Osteoblast (primary cell): ENCODE measurements around the gene HSF5. TPM values are rescaled to one million over a fixed set of nuclear protein-coding genes. Genes with fewer than 3 reads are reported as not detected.

ENCODE experiments used
- DNase-seq: peaks from one replicate; pipeline ENCODE4 v3.0.0; 2011; ENCODE audit warnings: low spot score, mixed read lengths; ENCODE audit not compliant: insufficient read length; ENCODE audit errors: missing footprints
- H2AFZ ChIP-seq: 2 replicates; pipeline ENCODE4 v1.6.0; 2011; ENCODE audit warnings: mild to moderate bottlenecking, low read length
- H3K27ac ChIP-seq: 2 replicates; pipeline ENCODE4 v1.5.1; 2011; ENCODE audit warnings: mild to moderate bottlenecking, low read depth, low read length, moderate library complexity
- H3K27me3 ChIP-seq: 2 replicates; pipeline ENCODE4 v1.6.0; 2012; ENCODE audit warnings: mild to moderate bottlenecking, control low read depth, inconsistent platforms, low read length, moderate library complexity; ENCODE audit not compliant: insufficient read depth
- H3K36me3 ChIP-seq: 2 replicates; pipeline ENCODE4 v1.5.1; 2011; ENCODE audit warnings: mild to moderate bottlenecking, low read length, control low read depth, moderate library complexity; ENCODE audit not compliant: insufficient read depth
- H3K4me1 ChIP-seq: 2 replicates; pipeline ENCODE4 v1.5.1; 2011; ENCODE audit warnings: mild to moderate bottlenecking, low read length, control low read depth, moderate library complexity; ENCODE audit not compliant: insufficient read depth
- H3K4me2 ChIP-seq: 2 replicates; pipeline ENCODE4 v1.6.0; 2011; ENCODE audit warnings: mild to moderate bottlenecking, low read length; ENCODE audit not compliant: insufficient read depth
- H3K4me3 ChIP-seq: fragments of 200-600 bp; sonication (generic); 3 replicates; pipeline ENCODE4 v1.5.1; 2012; ENCODE audit warnings: mild to moderate bottlenecking, low read length, inconsistent platforms; ENCODE audit not compliant: insufficient read depth
- H3K79me2 ChIP-seq: 2 replicates; pipeline ENCODE4 v1.6.0; 2012; ENCODE audit warnings: mild to moderate bottlenecking, low read length, control low read depth, inconsistent platforms; ENCODE audit not compliant: insufficient read depth
- H3K9me3 ChIP-seq: 2 replicates; pipeline ENCODE4 v1.5.1; 2011; ENCODE audit warnings: low read depth, low read length, control low read depth
- H4K20me1 ChIP-seq: 2 replicates; pipeline ENCODE4 v1.6.0; 2012; ENCODE audit warnings: mild to moderate bottlenecking, low read length, control low read depth; ENCODE audit not compliant: insufficient read depth
- total RNA-seq: library from RNA; depleted of rRNA; stranded (reverse); fragments of >200 nt; gene quantifications from 2 replicates; pipeline ENCODE4 v1.2.3, GENCODE V29; 2012
- TF ChIP-seq, protein P1 (sequence below): IDR thresholded peaks from 2 replicates; pipeline ENCODE4 v1.5.1; 2011; ENCODE audit warnings: mild to moderate bottlenecking, low read depth, low read length, moderate library complexity; ENCODE audit errors: extremely low read depth

Gene HSF5
- total RNA-seq, 1 donor: under 0.01 TPM

DNA sequence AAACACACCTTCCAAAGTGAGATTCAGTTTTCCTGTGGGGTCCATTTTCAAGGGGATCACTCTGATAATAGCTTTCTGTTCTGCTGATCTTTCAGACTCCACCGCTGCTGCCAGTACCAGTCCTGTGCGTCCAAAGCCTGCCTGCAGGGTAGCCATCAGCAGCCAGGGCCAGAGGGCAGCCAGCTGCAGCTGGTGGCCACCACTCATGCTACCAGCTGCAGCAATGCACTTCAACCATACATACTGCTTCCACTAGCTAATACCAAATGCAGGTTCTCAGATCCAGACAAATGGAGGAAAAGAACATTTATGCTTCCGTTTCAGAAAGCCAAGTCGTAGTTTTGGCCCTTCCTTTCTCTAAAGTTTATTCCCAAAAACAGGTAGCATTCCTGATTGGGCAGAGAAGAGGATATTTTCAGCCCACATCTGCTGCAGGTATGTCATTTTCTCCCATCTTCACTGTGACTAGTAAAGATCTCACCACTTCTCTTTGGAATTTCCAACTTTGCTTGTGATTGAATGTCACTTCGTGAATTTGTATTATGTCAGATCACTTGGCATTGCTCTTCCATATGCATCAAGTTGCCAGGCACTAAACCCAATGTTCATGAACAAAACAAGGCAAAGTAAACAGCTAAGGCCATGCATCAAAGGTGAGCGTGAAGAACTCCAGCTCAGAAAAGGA is 72.7 kb downstream of the HSF5 start:
- H3K4me1 ChIP-seq: peaks cover 3% of the 10 kb centered on the region
- no peak overlapping the region for H2AFZ ChIP-seq
- no peaks in the 10 kb centered on the region for H3K79me2 ChIP-seq
- H3K27ac ChIP-seq: no peak overlapping the region
- H4K20me1 ChIP-seq: no peaks in the 10 kb centered on the region
- H3K4me3 ChIP-seq: no peak overlapping the region
- TF ChIP-seq, protein P1, sequence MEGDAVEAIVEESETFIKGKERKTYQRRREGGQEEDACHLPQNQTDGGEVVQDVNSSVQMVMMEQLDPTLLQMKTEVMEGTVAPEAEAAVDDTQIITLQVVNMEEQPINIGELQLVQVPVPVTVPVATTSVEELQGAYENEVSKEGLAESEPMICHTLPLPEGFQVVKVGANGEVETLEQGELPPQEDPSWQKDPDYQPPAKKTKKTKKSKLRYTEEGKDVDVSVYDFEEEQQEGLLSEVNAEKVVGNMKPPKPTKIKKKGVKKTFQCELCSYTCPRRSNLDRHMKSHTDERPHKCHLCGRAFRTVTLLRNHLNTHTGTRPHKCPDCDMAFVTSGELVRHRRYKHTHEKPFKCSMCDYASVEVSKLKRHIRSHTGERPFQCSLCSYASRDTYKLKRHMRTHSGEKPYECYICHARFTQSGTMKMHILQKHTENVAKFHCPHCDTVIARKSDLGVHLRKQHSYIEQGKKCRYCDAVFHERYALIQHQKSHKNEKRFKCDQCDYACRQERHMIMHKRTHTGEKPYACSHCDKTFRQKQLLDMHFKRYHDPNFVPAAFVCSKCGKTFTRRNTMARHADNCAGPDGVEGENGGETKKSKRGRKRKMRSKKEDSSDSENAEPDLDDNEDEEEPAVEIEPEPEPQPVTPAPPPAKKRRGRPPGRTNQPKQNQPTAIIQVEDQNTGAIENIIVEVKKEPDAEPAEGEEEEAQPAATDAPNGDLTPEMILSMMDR: no peak
- peaks cover 18% of the 10 kb centered on the region for H3K27me3 ChIP-seq
- H3K4me2 ChIP-seq: no peak overlapping the region
- DNase-seq: no peak
- no peaks in the 10 kb centered on the region for H3K9me3 ChIP-seq
- no peaks in the 10 kb centered on the region for H3K36me3 ChIP-seq

DNA sequence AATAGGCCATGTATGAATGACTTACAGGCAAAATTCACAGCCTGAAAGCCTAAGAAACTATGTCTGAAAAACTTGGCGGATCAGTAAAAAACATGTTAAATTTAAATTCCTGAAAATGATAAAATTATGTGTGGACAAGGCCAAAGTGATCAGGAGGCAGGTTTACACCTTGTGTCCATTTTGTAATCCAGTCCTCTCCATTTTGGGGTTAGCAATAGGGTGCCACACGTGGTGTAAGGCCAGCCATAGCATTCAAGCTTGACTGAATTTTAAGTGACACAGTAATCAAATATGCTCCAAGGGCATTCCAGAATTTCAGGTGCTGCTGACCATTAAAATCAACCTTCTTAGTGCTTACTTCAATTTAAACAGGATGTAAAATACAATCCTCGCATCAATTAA is 73.6 kb downstream of the HSF5 start:
- no peaks in the 10 kb centered on the region for H3K9me3 ChIP-seq
- DNase-seq: no peak
- H3K4me2 ChIP-seq: no peak overlapping the region
- peaks cover 15% of the 10 kb centered on the region for H3K27me3 ChIP-seq
- no peaks in the 10 kb centered on the region for H3K36me3 ChIP-seq
- H3K4me1 ChIP-seq: peaks cover 3% of the 10 kb centered on the region
- H3K79me2 ChIP-seq: no peaks in the 10 kb centered on the region
- no peaks in the 10 kb centered on the region for H4K20me1 ChIP-seq
- H3K4me3 ChIP-seq: no peak overlapping the region
- no peak overlapping the region for H2AFZ ChIP-seq
- TF ChIP-seq, protein P1: no peak
- no peak overlapping the region for H3K27ac ChIP-seq

DNA sequence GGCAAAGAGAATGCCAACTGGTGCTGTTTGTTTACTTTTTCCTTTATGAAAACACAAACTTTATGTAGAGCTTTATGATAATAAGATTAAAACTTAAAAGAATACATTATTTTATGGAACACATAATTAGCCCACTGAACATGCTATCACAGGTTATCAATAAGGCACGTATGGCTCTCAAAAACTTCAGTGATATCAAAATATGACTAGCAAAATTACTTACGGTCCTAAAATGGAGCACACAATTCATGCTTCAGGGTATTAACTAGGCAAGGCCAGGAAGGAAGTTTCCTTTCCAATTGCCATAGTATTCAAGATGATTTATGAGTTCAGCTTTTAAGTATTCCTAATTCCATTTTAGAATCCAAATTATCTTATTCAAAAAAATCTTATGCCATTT is 74.5 kb downstream of the HSF5 start:
- no peaks in the 10 kb centered on the region for H3K36me3 ChIP-seq
- H3K79me2 ChIP-seq: no peaks in the 10 kb centered on the region
- peaks cover 12% of the 10 kb centered on the region for H3K27me3 ChIP-seq
- H4K20me1 ChIP-seq: no peaks in the 10 kb centered on the region
- no peak overlapping the region for H3K27ac ChIP-seq
- H3K9me3 ChIP-seq: no peaks in the 10 kb centered on the region
- H3K4me1 ChIP-seq: peaks cover 3% of the 10 kb centered on the region
- H3K4me3 ChIP-seq: no peak overlapping the region
- no peak overlapping the region for H3K4me2 ChIP-seq
- no peak for DNase-seq
- TF ChIP-seq, protein P1: no peak
- no peak overlapping the region for H2AFZ ChIP-seq

DNA sequence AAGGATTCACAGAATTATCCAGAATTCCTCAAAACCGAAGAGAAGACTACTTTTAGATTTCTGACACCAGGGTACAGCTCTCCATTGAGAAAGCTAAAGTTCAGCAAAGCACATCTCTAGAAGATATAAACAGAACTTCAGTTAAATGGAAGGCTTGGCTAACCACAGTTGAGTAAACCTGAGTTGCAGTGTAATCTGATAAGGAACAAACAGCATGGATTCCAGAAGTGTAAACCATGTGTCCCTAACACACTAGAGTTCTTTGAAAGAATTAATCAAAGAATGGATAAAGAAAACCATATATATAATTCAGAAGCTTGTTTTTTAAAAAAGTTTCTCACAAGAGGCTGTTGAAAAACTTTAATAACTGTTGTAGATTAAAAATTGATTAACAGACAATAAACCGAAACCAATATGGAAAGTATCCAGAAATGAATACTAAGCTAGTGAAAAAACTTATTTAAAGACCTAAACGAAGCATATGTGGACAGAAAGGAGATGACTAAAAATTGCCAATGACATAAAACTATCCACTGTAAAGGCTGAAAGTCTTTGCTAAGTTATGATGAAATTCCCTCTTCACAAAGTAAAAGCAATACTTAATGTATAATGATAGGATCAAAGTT is 75.1 kb downstream of the HSF5 start:
- no peaks in the 10 kb centered on the region for H3K36me3 ChIP-seq
- no peak overlapping the region for H3K4me2 ChIP-seq
- peaks cover 3% of the 10 kb centered on the region for H3K4me1 ChIP-seq
- peaks cover 12% of the 10 kb centered on the region for H3K27me3 ChIP-seq
- H2AFZ ChIP-seq: no peak overlapping the region
- no peak overlapping the region for H3K27ac ChIP-seq
- H3K4me3 ChIP-seq: no peak overlapping the region
- H3K9me3 ChIP-seq: no peaks in the 10 kb centered on the region
- TF ChIP-seq, protein P1: no peak
- DNase-seq: no peak
- no peaks in the 10 kb centered on the region for H3K79me2 ChIP-seq
- H4K20me1 ChIP-seq: no peaks in the 10 kb centered on the region
